ENCODE results near the gene DNAH3.
A peak's percentile ranks its signal among the peaks of the same experiment; 100 is the strongest.

Gene DNAH3

DNA sequence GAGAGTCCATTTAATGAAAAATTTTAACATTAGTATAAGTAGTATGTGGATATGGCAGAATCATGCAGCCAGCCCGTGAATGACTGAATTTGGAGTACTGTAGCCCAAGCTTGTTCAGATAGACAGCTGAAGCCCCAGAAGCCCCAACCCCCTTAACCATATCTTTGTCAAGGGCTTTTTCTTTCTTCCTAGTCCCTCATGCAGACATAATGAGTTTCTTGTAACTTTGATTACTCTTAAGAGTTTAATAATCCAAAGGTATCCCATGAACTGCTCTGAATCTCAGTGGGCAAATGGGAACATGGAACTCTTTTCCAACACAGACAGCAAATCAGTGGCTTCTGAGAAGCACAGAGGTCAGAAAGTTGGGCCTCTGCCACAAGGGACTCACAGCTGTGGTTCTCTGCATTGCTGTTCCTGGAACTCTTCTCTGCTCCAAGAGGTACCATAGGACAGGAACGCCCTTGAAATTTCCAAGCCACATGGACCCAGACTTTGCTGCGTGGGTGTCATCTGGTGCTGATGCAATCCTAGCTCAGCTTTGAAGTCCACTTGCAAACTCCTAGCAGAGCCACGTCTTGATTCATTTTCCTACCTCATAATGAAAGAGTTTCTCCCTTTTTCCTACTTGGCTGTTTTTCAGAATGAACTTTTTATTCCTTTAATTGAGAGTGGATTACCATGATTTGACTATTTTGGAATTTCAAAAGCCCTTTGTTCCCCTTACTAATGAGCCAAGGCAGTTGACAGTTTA, 232.0 kb downstream of the DNAH3 start:
- POLR2A ChIA-PET, result interaction anchor here (0.5 kb wide), 1 partner anchor 70 kb away, joined by 3 read pairs; no protein-coding TSS in a partner anchor
- no peak overlapping the region for H3K4me3 ChIP-seq (ENCODE audit: low read depth, low read length)
- no peak for TF ChIP-seq CTCF (IDR thresholded peaks at IDR 0.05; ENCODE audit: insufficient read depth, low read length, missing control alignments)
- CTCF ChIA-PET, result interaction anchor here (2.0 kb wide), 1 partner anchor 68 kb away, joined by 6 read pairs; no protein-coding TSS in a partner anchor
- DNase-seq (ENCODE audit: low read depth, low spot score), result no peak

GRCh38 chr16:20916942-20917341, 233.7 kb downstream of the DNAH3 start:
- CTCF ChIA-PET, result no interaction called here
- no peak for TF ChIP-seq CTCF (IDR thresholded peaks at IDR 0.05; ENCODE audit: insufficient read depth, low read length, missing control alignments)
- POLR2A ChIA-PET, result no interaction called here

DNA sequence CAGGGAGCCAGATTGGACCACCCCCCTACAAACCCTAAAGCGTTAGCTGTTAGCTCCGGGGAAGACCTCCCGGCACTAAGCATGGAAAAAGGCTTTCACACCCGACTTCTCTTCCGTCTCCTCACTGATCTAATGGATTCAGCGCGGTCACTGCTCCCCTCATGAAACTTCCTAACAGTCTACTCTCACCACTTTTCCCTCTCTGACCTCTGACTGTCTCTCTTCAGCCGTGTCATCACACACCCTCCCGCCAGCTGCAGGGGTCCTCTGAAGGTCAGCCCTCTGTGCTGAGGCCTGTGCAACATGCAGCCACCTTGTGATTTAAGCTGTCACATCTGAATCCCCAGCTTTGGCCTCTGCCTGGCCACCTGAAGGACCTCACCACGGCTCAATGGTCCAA, 234.4 kb downstream of the DNAH3 start:
- no peak for TF ChIP-seq CTCF (IDR thresholded peaks at IDR 0.05; ENCODE audit: insufficient read depth, low read length, missing control alignments)
- no peak overlapping the region for H3K4me3 ChIP-seq (ENCODE audit: low read depth, low read length)
- POLR2A ChIA-PET, result interaction anchor here (1.7 kb wide), 1 partner anchor 16 kb away, joined by 4 read pairs; the partner anchor contains the start of gene DCUN1D3
- CTCF ChIA-PET, result no interaction called here
- no peak for DNase-seq (ENCODE audit: low read depth, low spot score)

More at GRCh38 chr16:20916942-20917341, 233.7 kb downstream of the DNAH3 start:
- DNase-seq (ENCODE audit: low read depth, low spot score), result no peak
- no peak overlapping the region for H3K4me3 ChIP-seq (ENCODE audit: low read depth, low read length)

GRCh38 chr16:20911361-20911760, 239.3 kb downstream of the DNAH3 start:
- TF ChIP-seq CTCF (IDR thresholded peaks at IDR 0.05; ENCODE audit: insufficient read depth, low read length, missing control alignments), result no peak
- no peak overlapping the region for H3K4me3 ChIP-seq (ENCODE audit: low read depth, low read length)
- DNase-seq (ENCODE audit: low read depth, low spot score), result no peak
- CTCF ChIA-PET, result interaction anchor here (1.3 kb wide), 1 partner anchor 61 kb away, joined by 6 read pairs; no protein-coding TSS in a partner anchor
- POLR2A ChIA-PET, result interaction anchor here (0.8 to 2.0 kb wide), 2 partner anchors 9 to 12 kb away, joined by 6 to 12 read pairs; partner anchors contain the start of genes DCUN1D3 and LYRM1

- no peak for TF ChIP-seq CTCF (IDR thresholded peaks at IDR 0.05; ENCODE audit: insufficient read depth, low read length, missing control alignments)
- ChIA-PET POLR2A (interaction anchor here (0.8 to 2.0 kb wide), 2 partner anchors 8 to 11 kb away, joined by 6 to 12 read pairs; partner anchors contain the start of genes DCUN1D3 and LYRM1), CTCF (interaction anchor here (1.3 kb wide), 1 partner anchor 60 kb away, joined by 6 read pairs; no protein-coding TSS in a partner anchor)
- H3K4me3 ChIP-seq (ENCODE audit: low read depth, low read length), result no peak overlapping the region
- peak; percentile 78 for DNase-seq (ENCODE audit: low read depth, low spot score)
Measured at GRCh38 chr16:20910781-20911321, 239.8 kb downstream of the DNAH3 start.
